ENCODE data around the gene FLNC. TPM values are rescaled to one million over a fixed set of nuclear protein-coding genes. Genes with fewer than 3 reads are reported as not detected.

Gene FLNC
- total RNA-seq, 4 donors from 2014 or later, result 16.5 to 126 (median 105) TPM

GRCh38 chr7:128880791-128881457, 50.7 kb downstream of the FLNC start:
- Histone ChIP-seq H3K4me3 (no peak overlapping the region), H3K36me3 (no peaks in the 10 kb centered on the region), H3K4me1 (no peaks in the 10 kb centered on the region), H3K9me3 (no peaks in the 10 kb centered on the region), H3K27ac (no peak overlapping the region), H3K27me3 (no peaks in the 10 kb centered on the region)
- no peak for DNase-seq
- no peak for TF ChIP-seq POLR2A (IDR thresholded peaks at IDR 0.05)
- TF ChIP-seq CTCF (IDR thresholded peaks at IDR 0.05), result no peak
- intact Hi-C loops (cut with DNase I; ENCODE audit: low total_unique reads), result no loop called here

DNA sequence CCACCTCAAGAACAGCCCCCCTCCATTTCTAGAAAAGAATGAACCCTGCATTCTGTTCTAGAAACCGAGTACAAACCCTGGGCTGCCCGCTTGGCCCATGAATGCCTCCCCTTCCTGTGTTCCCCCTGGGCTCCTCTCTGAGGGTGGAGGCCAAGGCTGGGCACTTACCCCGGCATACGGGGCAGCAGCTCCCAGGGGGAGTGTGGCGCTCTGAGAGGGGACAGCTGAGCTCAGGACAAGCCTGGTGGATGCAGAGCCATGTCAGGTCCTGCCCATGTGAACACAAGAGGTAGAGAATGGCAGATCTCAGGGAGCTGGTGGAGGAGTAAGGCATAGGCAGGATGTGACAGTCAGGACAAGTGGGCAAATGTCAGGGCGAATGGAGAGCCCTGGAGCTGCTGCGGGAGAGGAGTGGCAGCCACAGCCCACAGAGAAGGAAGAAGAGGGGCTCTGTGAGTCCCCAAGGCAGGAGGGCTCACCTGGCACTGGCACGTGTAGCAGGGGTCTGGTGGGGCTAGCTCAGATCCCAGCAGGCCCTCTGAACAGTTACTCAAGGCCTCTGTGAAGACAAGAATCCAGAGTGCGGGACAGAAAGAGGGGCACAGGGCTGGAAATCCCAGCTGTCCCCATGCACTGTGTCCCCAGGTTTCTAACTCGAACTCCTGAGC, 51.4 kb downstream of the FLNC start:
- TF ChIP-seq POLR2A (IDR thresholded peaks at IDR 0.05), result no peak
- TF ChIP-seq CTCF (IDR thresholded peaks at IDR 0.05), result no peak
- Histone ChIP-seq H3K36me3 (no peaks in the 10 kb centered on the region), H3K4me1 (no peaks in the 10 kb centered on the region), H3K27me3 (no peaks in the 10 kb centered on the region), H3K4me3 (no peak overlapping the region), H3K9me3 (no peaks in the 10 kb centered on the region), H3K27ac (no peak overlapping the region)
- DNase-seq, result no peak
- intact Hi-C loops (cut with DNase I; ENCODE audit: low total_unique reads), result no loop called here

DNA sequence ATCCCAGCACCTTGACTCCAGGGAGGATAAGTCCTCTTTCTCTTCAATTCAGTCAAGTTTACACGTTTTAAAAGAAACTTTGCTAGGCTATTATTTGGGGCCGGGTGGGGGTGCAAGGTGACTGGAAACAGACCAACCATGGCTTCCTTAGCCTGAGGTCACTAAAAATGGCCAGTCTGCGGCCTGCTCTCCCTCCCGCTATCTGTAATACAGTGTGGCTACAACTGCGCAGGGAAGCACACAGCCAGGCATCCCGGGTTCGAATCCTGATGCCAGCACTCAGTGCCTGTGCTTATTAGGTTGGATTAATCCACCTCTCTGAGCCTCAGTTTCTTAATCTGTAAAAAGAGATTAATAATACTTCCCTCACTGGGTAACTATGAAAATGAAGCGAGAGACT, 51.9 kb downstream of the FLNC start:
- Histone ChIP-seq H3K4me1 (no peaks in the 10 kb centered on the region), H3K36me3 (no peaks in the 10 kb centered on the region), H3K27ac (no peak overlapping the region), H3K27me3 (no peaks in the 10 kb centered on the region), H3K9me3 (no peaks in the 10 kb centered on the region), H3K4me3 (no peak overlapping the region)
- DNase-seq, result no peak
- intact Hi-C loops (cut with DNase I; ENCODE audit: low total_unique reads), result no loop called here
- TF ChIP-seq CTCF (IDR thresholded peaks at IDR 0.05) (no peak), POLR2A (IDR thresholded peaks at IDR 0.05) (no peak)

GRCh38 chr7:128883622-128884448, 53.6 kb downstream of the FLNC start:
- Histone ChIP-seq H3K27me3 (no peaks in the 10 kb centered on the region), H3K4me1 (no peaks in the 10 kb centered on the region), H3K36me3 (no peaks in the 10 kb centered on the region), H3K27ac (no peak overlapping the region), H3K9me3 (no peaks in the 10 kb centered on the region), H3K4me3 (no peak overlapping the region)
- TF ChIP-seq CTCF (IDR thresholded peaks at IDR 0.05), result peak; percentile 82 to 94 (median 90)
- no peak for TF ChIP-seq POLR2A (IDR thresholded peaks at IDR 0.05)
- DNase-seq, result peak; percentile 74 to 79
- intact Hi-C loops (cut with DNase I; ENCODE audit: low total_unique reads), result no loop called here

All from uterus (tissue), 4 donors.